K562 (cell line): Measurements from ENCODE around the gene TRANK1. TPM values are rescaled to one million over a fixed set of nuclear protein-coding genes. Genes with fewer than 3 reads are reported as not detected.
A peak's percentile ranks its signal among the peaks of the same experiment; 100 is the strongest.

Source experiments
- ARID1B ChIP-seq: fragments of 450-650 bp; IDR thresholded peaks from 2 replicates; pipeline ENCODE4 v1.6.1; 2016; ENCODE audit warnings: antibody characterized with exemption, mild to moderate bottlenecking, inconsistent platforms
- CBFA2T3 ChIP-seq: fragments of 450-650 bp; IDR thresholded peaks from 2 replicates; pipeline ENCODE4 v1.6.1; 2017
- DACH1 ChIP-seq: fragments of 450-650 bp; IDR thresholded peaks from 2 replicates; pipeline ENCODE4 v1.6.1; 2018; ENCODE audit not compliant: partially characterized antibody
- FOXM1 ChIP-seq, 2 experiments: fragments of 450-650 bp in 1 of 2; sonication (generic) in 1 of 2; formaldehyde crosslinking in 1 of 2; IDR thresholded peaks; 2 replicates each; pipeline versions ENCODE4 v1.6.1 to v1.9.0; 2017 to 2022; ENCODE audit warnings: low read depth in 2 of 2, mild to moderate bottlenecking in 2 of 2, missing genetic modification reagents in 1 of 2, moderate library complexity in 1 of 2
- GABPA ChIP-seq: fragments of 200-800 bp; sonication (Bioruptor generic); conservative IDR thresholded peaks from 2 replicates; pipeline ENCODE4 v1.6.1; 2016; ENCODE audit warnings: low read depth, missing genetic modification characterization, missing compliant biosample characterization
- GATAD2B ChIP-seq: fragments of 450-650 bp; IDR thresholded peaks from 2 replicates; pipeline ENCODE4 v1.6.1; 2017; ENCODE audit warnings: mild to moderate bottlenecking, borderline replicate concordance
- PCBP2 ChIP-seq: fragments of 200-400 bp; formaldehyde crosslinking; IDR thresholded peaks from 2 replicates; pipeline ENCODE4 v1.6.1; 2018; ENCODE audit warnings: low read length, low read depth, mild to moderate bottlenecking, moderate library complexity; ENCODE audit not compliant: poor library complexity, severe bottlenecking
- PRPF4 ChIP-seq: fragments of 200-400 bp; formaldehyde crosslinking; IDR thresholded peaks from one replicate; pipeline ENCODE4 v1.6.1; 2017; ENCODE audit warnings: low read length, low read depth, mild to moderate bottlenecking; ENCODE audit not compliant: insufficient read depth, poor library complexity, severe bottlenecking
- RBM14 ChIP-seq: fragments of 200-400 bp; formaldehyde crosslinking; IDR thresholded peaks from 2 replicates; pipeline ENCODE4 v1.6.1; 2018; ENCODE audit warnings: low read depth, mild to moderate bottlenecking, low read length, moderate library complexity, borderline replicate concordance; ENCODE audit not compliant: insufficient read depth
- SMARCE1 ChIP-seq: fragments of 450-650 bp; IDR thresholded peaks from 2 replicates; pipeline ENCODE4 v1.7.1; 2016; ENCODE audit warnings: mild to moderate bottlenecking
- TAF9B ChIP-seq: fragments of 450-650 bp; IDR thresholded peaks from 2 replicates; pipeline ENCODE4 v1.6.1; 2018; ENCODE audit warnings: mild to moderate bottlenecking; ENCODE audit not compliant: partially characterized antibody
- ZNF75A ChIP-seq: fragments of 450-650 bp; formaldehyde crosslinking; IDR thresholded peaks from 2 replicates; pipeline ENCODE4 v1.4.0; 2020; ENCODE audit warnings: mild to moderate bottlenecking
- ZNF780A ChIP-seq: fragments of 250-450 bp; sonication (Bioruptor Pico); IDR thresholded peaks from 2 replicates; pipeline ENCODE4 v1.5.0; 2021; ENCODE audit warnings: mild to moderate bottlenecking
- polyA plus RNA-seq, 8 experiments: library from polyadenylated mRNA; depleted of rRNA in 4 of 8; stranded (reverse) in 5 of 8; unstranded in 3 of 8; fragments of >200 nt; fragmentation: Nextera tagmentation in 2 of 8; fragmentation: Illumina TruSeq in 1 of 8; extraction: Ambion mirVana in 2 of 8; extraction: Trizol in 1 of 8; gene quantifications; 2 replicates each; pipeline versions ENCODE4 v1.2.1 to v1.2.3, GENCODE V29; 2011 to 2014; ENCODE audit warnings: inconsistent platforms in 1 of 8, missing spikeins in 1 of 8
- total RNA-seq, 7 experiments: library from RNA; depleted of rRNA in 6 of 7; stranded (reverse); fragments of >200 nt in 6 of 7; fragmentation: Illumina TruSeq in 2 of 7; extraction: Trizol in 2 of 7; gene quantifications; 2 replicates each; pipeline versions ENCODE4 v1.2.1 to v1.2.3, GENCODE V29; 2011 to 2021; ENCODE audit warnings: low replicate concordance in 1 of 7
- TF ChIP-seq, protein P1 (sequence below), 2 experiments: fragments of 450-650 bp in 1 of 2; sonication (generic) in 1 of 2; formaldehyde crosslinking in 1 of 2; IDR thresholded peaks in 1 of 2; conservative IDR thresholded peaks in 1 of 2; 2 replicates each; pipeline versions ENCODE4 v1.6.1 to v1.8.1; 2016 to 2023; ENCODE audit warnings: mild to moderate bottlenecking in 2 of 2, moderate library complexity in 2 of 2, inconsistent platforms in 1 of 2, missing genetic modification reagents in 1 of 2
- TF ChIP-seq, protein P2 (sequence below): sonication (generic); formaldehyde crosslinking; IDR thresholded peaks from 2 replicates; pipeline ENCODE4 v1.8.0; 2023; ENCODE audit warnings: mild to moderate bottlenecking, missing genetic modification reagents
- TF ChIP-seq, protein P3 (sequence below): IDR thresholded peaks from 2 replicates; pipeline ENCODE4 v1.6.1; 2011; ENCODE audit warnings: borderline replicate concordance, low read depth, mild to moderate bottlenecking, moderate library complexity, low read length; ENCODE audit not compliant: insufficient read depth, poor library complexity, severe bottlenecking
- TF ChIP-seq, protein P4 (sequence below): fragments of 250-450 bp; sonication (Bioruptor Pico); IDR thresholded peaks from 2 replicates; pipeline ENCODE4 v1.5.0; 2021; ENCODE audit warnings: mild to moderate bottlenecking, moderate library complexity

TRANK1 gene
- total and polyA plus RNA-seq, 9 of the 15 experiments (the other 6 are each of a cell fraction or from before 2014, with no cell fraction given), result 0.41 to 5.3 (median 2.1) TPM

DNA sequence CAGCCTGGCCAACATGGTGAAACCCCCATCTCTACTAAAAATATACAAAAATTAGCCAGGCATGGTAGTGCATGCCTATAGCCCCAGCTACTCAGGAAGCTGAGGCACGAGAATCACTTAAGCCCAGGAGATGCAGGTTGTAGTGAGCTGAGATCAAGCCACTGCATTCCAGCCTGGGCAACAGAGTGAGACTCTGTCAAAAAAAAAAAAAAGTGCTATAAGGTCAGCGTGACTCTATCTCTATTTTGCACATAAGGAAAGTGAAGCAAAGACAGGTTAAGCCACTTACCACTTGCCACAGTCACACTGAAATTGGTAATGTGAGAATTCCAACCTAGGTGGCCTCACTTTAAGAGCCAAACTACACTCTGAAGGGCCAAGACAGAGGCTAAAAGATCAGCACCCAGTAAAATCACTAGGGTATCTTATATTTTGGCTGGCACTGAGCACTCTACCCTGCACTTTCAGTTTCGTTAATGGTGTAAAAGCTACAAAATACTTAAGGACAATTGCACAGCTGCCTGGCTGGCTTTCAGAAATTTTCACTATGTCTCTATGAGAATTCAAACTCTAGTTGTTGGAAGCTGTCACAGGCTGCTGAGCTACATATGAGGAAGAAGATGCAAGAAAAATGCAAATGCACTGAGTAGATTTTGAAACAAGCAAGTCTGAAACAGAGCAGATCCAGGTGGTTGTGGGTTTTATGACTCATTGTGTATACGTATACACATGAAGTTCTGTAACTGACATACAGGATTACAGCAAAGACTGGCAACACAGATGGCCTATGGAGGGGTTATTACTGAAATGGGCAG, 32.7 kb downstream of the TRANK1 start (continued):
- TF ChIP-seq, protein P1, sequence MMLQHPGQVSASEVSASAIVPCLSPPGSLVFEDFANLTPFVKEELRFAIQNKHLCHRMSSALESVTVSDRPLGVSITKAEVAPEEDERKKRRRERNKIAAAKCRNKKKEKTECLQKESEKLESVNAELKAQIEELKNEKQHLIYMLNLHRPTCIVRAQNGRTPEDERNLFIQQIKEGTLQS (IDR thresholded peaks at IDR 0.05), result peak; percentile 93
- TF ChIP-seq, protein P1 (CRISPR knock-in tag; conservative IDR thresholded peaks at IDR 0.05), result peak; percentile 70; the same call in 1 of the 2 replicates
- TF ChIP-seq, protein P2, sequence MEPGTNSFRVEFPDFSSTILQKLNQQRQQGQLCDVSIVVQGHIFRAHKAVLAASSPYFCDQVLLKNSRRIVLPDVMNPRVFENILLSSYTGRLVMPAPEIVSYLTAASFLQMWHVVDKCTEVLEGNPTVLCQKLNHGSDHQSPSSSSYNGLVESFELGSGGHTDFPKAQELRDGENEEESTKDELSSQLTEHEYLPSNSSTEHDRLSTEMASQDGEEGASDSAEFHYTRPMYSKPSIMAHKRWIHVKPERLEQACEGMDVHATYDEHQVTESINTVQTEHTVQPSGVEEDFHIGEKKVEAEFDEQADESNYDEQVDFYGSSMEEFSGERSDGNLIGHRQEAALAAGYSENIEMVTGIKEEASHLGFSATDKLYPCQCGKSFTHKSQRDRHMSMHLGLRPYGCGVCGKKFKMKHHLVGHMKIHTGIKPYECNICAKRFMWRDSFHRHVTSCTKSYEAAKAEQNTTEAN (CRISPR knock-in tag), result 0 out of 2 replicates have a peak, but pooled peaks have one; percentile 29
- no peak for TF ChIP-seq RBM14
- TF ChIP-seq PRPF4, result no peak
- TF ChIP-seq SMARCE1, result peak; percentile 89
- TF ChIP-seq CBFA2T3, result peak; percentile 59
- TF ChIP-seq ARID1B, result peak; percentile 75
- no peak for TF ChIP-seq DACH1
- TF ChIP-seq PCBP2, result no peak
- TF ChIP-seq ZNF780A (CRISPR knock-in tag), result no peak
- TF ChIP-seq, protein P3, sequence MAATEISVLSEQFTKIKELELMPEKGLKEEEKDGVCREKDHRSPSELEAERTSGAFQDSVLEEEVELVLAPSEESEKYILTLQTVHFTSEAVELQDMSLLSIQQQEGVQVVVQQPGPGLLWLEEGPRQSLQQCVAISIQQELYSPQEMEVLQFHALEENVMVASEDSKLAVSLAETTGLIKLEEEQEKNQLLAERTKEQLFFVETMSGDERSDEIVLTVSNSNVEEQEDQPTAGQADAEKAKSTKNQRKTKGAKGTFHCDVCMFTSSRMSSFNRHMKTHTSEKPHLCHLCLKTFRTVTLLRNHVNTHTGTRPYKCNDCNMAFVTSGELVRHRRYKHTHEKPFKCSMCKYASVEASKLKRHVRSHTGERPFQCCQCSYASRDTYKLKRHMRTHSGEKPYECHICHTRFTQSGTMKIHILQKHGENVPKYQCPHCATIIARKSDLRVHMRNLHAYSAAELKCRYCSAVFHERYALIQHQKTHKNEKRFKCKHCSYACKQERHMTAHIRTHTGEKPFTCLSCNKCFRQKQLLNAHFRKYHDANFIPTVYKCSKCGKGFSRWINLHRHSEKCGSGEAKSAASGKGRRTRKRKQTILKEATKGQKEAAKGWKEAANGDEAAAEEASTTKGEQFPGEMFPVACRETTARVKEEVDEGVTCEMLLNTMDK, result no peak
- peak; percentile 16 for TF ChIP-seq TAF9B
- TF ChIP-seq GABPA (tag), result no peak
- TF ChIP-seq ZNF75A (CRISPR knock-in tag), result no peak
- TF ChIP-seq FOXM1 (IDR thresholded peaks at IDR 0.05; ENCODE audit: low read depth), result 0 out of 2 replicates have a peak, but pooled peaks have one; percentile 47
- no peak for TF ChIP-seq FOXM1 (CRISPR knock-in tag; IDR thresholded peaks at IDR 0.05; ENCODE audit: low read depth)
- TF ChIP-seq, protein P4, sequence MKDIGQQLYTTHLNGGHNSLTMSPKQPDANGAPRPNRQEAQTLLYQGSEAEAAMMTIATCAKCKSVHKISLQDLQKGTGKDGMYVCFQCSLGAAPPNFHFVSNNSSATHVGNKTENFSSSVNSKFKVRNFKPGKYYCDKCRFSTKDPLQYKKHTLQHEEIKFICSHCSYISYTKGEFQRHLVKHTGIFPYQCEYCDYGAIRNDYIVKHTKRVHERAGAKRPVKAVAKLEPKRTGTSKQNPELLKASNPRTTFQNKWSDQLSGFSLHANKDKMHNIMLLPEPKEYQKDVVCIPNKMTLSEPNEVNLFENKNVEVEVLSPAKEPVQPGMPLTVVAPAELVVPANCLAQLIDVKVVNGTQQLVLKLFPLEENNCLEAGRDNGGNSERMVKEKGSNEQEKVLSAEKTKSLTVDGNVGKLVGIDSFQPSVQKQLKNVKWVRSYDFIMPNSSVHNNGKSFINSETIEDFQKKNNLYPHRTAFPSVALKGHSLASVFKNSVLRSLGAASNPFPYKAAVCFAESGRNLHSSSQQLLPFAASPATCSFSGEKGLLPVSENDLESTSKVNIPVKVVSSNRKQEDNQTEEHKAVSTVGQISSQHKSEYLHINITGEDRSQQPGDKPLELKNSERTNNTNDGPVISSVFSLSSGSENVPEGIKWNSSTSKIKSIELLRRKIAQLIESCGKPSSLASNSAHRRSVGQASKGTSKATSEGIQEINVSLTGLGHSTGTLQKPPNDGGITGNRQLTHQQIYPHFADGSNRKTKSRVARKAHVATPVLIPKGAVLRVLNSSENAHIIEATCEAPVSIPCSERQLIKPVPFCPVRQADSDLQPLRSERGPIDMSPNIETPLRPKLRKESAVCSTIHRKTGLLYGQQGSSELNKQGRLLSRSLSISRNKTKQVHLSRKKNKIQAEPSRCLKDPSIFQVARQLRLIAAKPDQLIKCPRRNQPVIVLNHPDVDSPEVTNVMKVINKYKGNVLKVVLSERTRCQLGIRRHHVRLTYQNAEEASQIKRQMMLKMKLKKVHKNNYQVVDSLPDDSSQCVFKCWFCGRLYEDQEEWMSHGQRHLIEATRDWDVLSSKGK (CRISPR knock-in tag), result no peak
- TF ChIP-seq GATAD2B, result no peak
